ENCODE data around the gene BMERB1. TPM values are rescaled to one million over a fixed set of nuclear protein-coding genes. Genes with fewer than 3 reads are reported as not detected.

BMERB1 gene
- total and polyA plus RNA-seq, 4 experiments from 2014 or later, result 0.43 to 4.0 (median 2.6) TPM

- H3K4me1 Mint-ChIP-seq, result peaks cover 10 to 19% (median 13%) of the 10 kb centered on the region in 4 donors
- H3K27me3 ChIP-seq (ENCODE audit: insufficient read depth, low read length), result no peaks in the 10 kb centered on the region
- no peak for DNase-seq
- intact Hi-C loops (cut with micrococcal nuclease), result loop anchor here (10.0 kb wide), 1 partner anchor 70 kb away; no protein-coding TSS in a partner anchor
- ChIA-PET POLR2A (ENCODE audit: partially characterized antibody) (no interaction called here), CTCF (ENCODE audit: partially characterized antibody) (interaction anchor here (0.8 kb wide), 1 partner anchor 179 kb away, joined by 3 read pairs; no protein-coding TSS in a partner anchor)
- no peaks in the 10 kb centered on the region for H3K9me3 ChIP-seq (ENCODE audit: control insufficient read depth in 1 of 2, low read length in 2 of 2)
- no peaks in the 10 kb centered on the region for H3K36me3 ChIP-seq (ENCODE audit: insufficient read depth, low read length)
- H3K27ac ChIP-seq (ENCODE audit: low read depth, low read length), result no peak overlapping the region
- no peaks in the 10 kb centered on the region for H3K36me3 Mint-ChIP-seq
- H3K4me3 Mint-ChIP-seq, result no peak overlapping the region
- H3K27ac Mint-ChIP-seq, result peak overlapping the region in 1 of 7 donors; percentile 62
- no peak overlapping the region for H3K4me3 ChIP-seq (ENCODE audit: low read length in 2 of 2)
- H3K9me3 Mint-ChIP-seq, result no peaks in the 10 kb centered on the region
- peaks cover 15% of the 10 kb centered on the region for H3K4me1 ChIP-seq (ENCODE audit: insufficient read depth, low read length)
- no peaks in the 10 kb centered on the region for H3K27me3 Mint-ChIP-seq
Measured at GRCh38 chr16:15524966-15525365, 90.6 kb downstream of the BMERB1 start.

GRCh38 chr16:15526097-15526496 is 91.7 kb downstream of the BMERB1 start:
- no peaks in the 10 kb centered on the region for H3K27me3 ChIP-seq (ENCODE audit: insufficient read depth, low read length)
- Mint-ChIP-seq H3K4me1 (peaks cover 10 to 16% (median 13%) of the 10 kb centered on the region in 4 donors), H3K4me3 (no peak overlapping the region), H3K9me3 (no peaks in the 10 kb centered on the region), H3K36me3 (no peaks in the 10 kb centered on the region), H3K27me3 (no peaks in the 10 kb centered on the region), H3K27ac (no peak overlapping the region)
- peaks cover 15% of the 10 kb centered on the region for H3K4me1 ChIP-seq (ENCODE audit: insufficient read depth, low read length)
- no peak overlapping the region for H3K4me3 ChIP-seq (ENCODE audit: low read length in 2 of 2)
- intact Hi-C loops (cut with micrococcal nuclease), result loop anchor here (10.0 kb wide), 1 partner anchor 69 kb away; no protein-coding TSS in a partner anchor
- no peak overlapping the region for H3K27ac ChIP-seq (ENCODE audit: low read depth, low read length)
- ChIA-PET CTCF (ENCODE audit: partially characterized antibody) (no interaction called here), POLR2A (ENCODE audit: partially characterized antibody) (no interaction called here)
- H3K36me3 ChIP-seq (ENCODE audit: insufficient read depth, low read length), result no peaks in the 10 kb centered on the region
- H3K9me3 ChIP-seq (ENCODE audit: control insufficient read depth in 1 of 2, low read length in 2 of 2), result no peaks in the 10 kb centered on the region
- DNase-seq, result no peak

GRCh38 chr16:15526731-15527130 is 92.3 kb downstream of the BMERB1 start:
- Mint-ChIP-seq H3K27ac (no peak overlapping the region), H3K36me3 (no peaks in the 10 kb centered on the region), H3K27me3 (no peaks in the 10 kb centered on the region), H3K4me3 (no peak overlapping the region), H3K4me1 (peaks cover 9 to 16% (median 13%) of the 10 kb centered on the region in 4 donors), H3K9me3 (no peaks in the 10 kb centered on the region)
- Histone ChIP-seq H3K4me3 (ENCODE audit: low read length in 2 of 2) (no peak overlapping the region), H3K36me3 (ENCODE audit: insufficient read depth, low read length) (no peaks in the 10 kb centered on the region), H3K27ac (ENCODE audit: low read depth, low read length) (no peak overlapping the region), H3K27me3 (ENCODE audit: insufficient read depth, low read length) (no peaks in the 10 kb centered on the region), H3K9me3 (ENCODE audit: control insufficient read depth in 1 of 2, low read length in 2 of 2) (no peaks in the 10 kb centered on the region), H3K4me1 (ENCODE audit: insufficient read depth, low read length) (peaks cover 15% of the 10 kb centered on the region)
- POLR2A ChIA-PET (ENCODE audit: partially characterized antibody), result no interaction called here
- CTCF ChIA-PET (ENCODE audit: partially characterized antibody), result no interaction called here
- intact Hi-C loops (cut with micrococcal nuclease), result loop anchor here (10.0 kb wide), 1 partner anchor 68 kb away; no protein-coding TSS in a partner anchor
- no peak for DNase-seq

- Histone ChIP-seq H3K9me3 (ENCODE audit: control insufficient read depth in 1 of 2, low read length in 2 of 2) (no peaks in the 10 kb centered on the region), H3K27me3 (ENCODE audit: insufficient read depth, low read length) (no peaks in the 10 kb centered on the region), H3K27ac (ENCODE audit: low read depth, low read length) (no peak overlapping the region), H3K4me3 (ENCODE audit: low read length in 2 of 2) (no peak overlapping the region), H3K4me1 (ENCODE audit: insufficient read depth, low read length) (no peaks in the 10 kb centered on the region), H3K36me3 (ENCODE audit: insufficient read depth, low read length) (no peaks in the 10 kb centered on the region)
- H3K27ac Mint-ChIP-seq, result no peak overlapping the region
- POLR2A ChIA-PET (ENCODE audit: partially characterized antibody), result interaction anchor here (1.0 kb wide), 1 partner anchor 113 kb away, joined by 4 read pairs; the partner anchor contains the start of gene MARF1
- H3K36me3 Mint-ChIP-seq, result no peaks in the 10 kb centered on the region
- peaks cover 0 to 1% of the 10 kb centered on the region in 2 donors for H3K27me3 Mint-ChIP-seq
- no peak overlapping the region for H3K4me3 Mint-ChIP-seq
- H3K4me1 Mint-ChIP-seq, result no peaks in the 10 kb centered on the region
- DNase-seq, result no peak
- CTCF ChIA-PET (ENCODE audit: partially characterized antibody), result no interaction called here
- intact Hi-C loops (cut with micrococcal nuclease), result loop anchor here (10.0 kb wide), 1 partner anchor 65 kb away; no protein-coding TSS in a partner anchor
- no peaks in the 10 kb centered on the region for H3K9me3 Mint-ChIP-seq
Measured at GRCh38 chr16:15529673-15530072, 95.3 kb downstream of the BMERB1 start.

- Histone ChIP-seq H3K27me3 (ENCODE audit: insufficient read depth, low read length) (no peaks in the 10 kb centered on the region), H3K27ac (ENCODE audit: low read depth, low read length) (no peak overlapping the region), H3K9me3 (ENCODE audit: control insufficient read depth in 1 of 2, low read length in 2 of 2) (no peaks in the 10 kb centered on the region), H3K36me3 (ENCODE audit: insufficient read depth, low read length) (no peaks in the 10 kb centered on the region), H3K4me3 (ENCODE audit: low read length in 2 of 2) (no peak overlapping the region), H3K4me1 (ENCODE audit: insufficient read depth, low read length) (no peaks in the 10 kb centered on the region)
- H3K27me3 Mint-ChIP-seq, result peaks cover 0 to 1% of the 10 kb centered on the region in 2 donors
- H3K9me3 Mint-ChIP-seq, result no peaks in the 10 kb centered on the region
- H3K4me3 Mint-ChIP-seq, result no peak overlapping the region
- CTCF ChIA-PET (ENCODE audit: partially characterized antibody), result interaction anchor here (0.6 kb wide), 1 partner anchor 406 kb away, joined by 3 read pairs; no protein-coding TSS in a partner anchor
- no peaks in the 10 kb centered on the region for H3K36me3 Mint-ChIP-seq
- POLR2A ChIA-PET (ENCODE audit: partially characterized antibody), result interaction anchor here (1.0 kb wide), 1 partner anchor 113 kb away, joined by 4 read pairs; the partner anchor contains the start of gene MARF1
- H3K4me1 Mint-ChIP-seq, result no peaks in the 10 kb centered on the region
- intact Hi-C loops (cut with micrococcal nuclease), result no loop called here
- DNase-seq, result no peak
- no peak overlapping the region for H3K27ac Mint-ChIP-seq
Measured at GRCh38 chr16:15530085-15530484, 95.7 kb downstream of the BMERB1 start.

- Histone ChIP-seq H3K36me3 (ENCODE audit: insufficient read depth, low read length) (no peaks in the 10 kb centered on the region), H3K27ac (ENCODE audit: low read depth, low read length) (no peak overlapping the region), H3K4me1 (ENCODE audit: insufficient read depth, low read length) (no peaks in the 10 kb centered on the region), H3K9me3 (ENCODE audit: control insufficient read depth in 1 of 2, low read length in 2 of 2) (no peaks in the 10 kb centered on the region), H3K4me3 (ENCODE audit: low read length in 2 of 2) (no peak overlapping the region), H3K27me3 (ENCODE audit: insufficient read depth, low read length) (no peaks in the 10 kb centered on the region)
- intact Hi-C loops (cut with micrococcal nuclease), result no loop called here
- no peak for DNase-seq
- Mint-ChIP-seq H3K27ac (no peak overlapping the region), H3K4me3 (no peak overlapping the region), H3K27me3 (peaks cover 0 to 1% of the 10 kb centered on the region in 2 donors), H3K9me3 (no peaks in the 10 kb centered on the region), H3K36me3 (no peaks in the 10 kb centered on the region), H3K4me1 (no peaks in the 10 kb centered on the region)
- ChIA-PET CTCF (ENCODE audit: partially characterized antibody) (no interaction called here), POLR2A (ENCODE audit: partially characterized antibody) (no interaction called here)
Measured at GRCh38 chr16:15532825-15533224, 98.4 kb downstream of the BMERB1 start.

- peaks cover 0 to 1% of the 10 kb centered on the region in 2 donors for H3K27me3 Mint-ChIP-seq
- no peak overlapping the region for H3K27ac Mint-ChIP-seq
- no peak for DNase-seq
- Histone ChIP-seq H3K27me3 (ENCODE audit: insufficient read depth, low read length) (no peaks in the 10 kb centered on the region), H3K4me3 (ENCODE audit: low read length in 2 of 2) (no peak overlapping the region), H3K27ac (ENCODE audit: low read depth, low read length) (no peak overlapping the region), H3K9me3 (ENCODE audit: control insufficient read depth in 1 of 2, low read length in 2 of 2) (no peaks in the 10 kb centered on the region), H3K36me3 (ENCODE audit: insufficient read depth, low read length) (no peaks in the 10 kb centered on the region), H3K4me1 (ENCODE audit: insufficient read depth, low read length) (no peaks in the 10 kb centered on the region)
- no peaks in the 10 kb centered on the region for H3K36me3 Mint-ChIP-seq
- no peaks in the 10 kb centered on the region for H3K9me3 Mint-ChIP-seq
- intact Hi-C loops (cut with micrococcal nuclease), result no loop called here
- H3K4me3 Mint-ChIP-seq, result no peak overlapping the region
- no peaks in the 10 kb centered on the region for H3K4me1 Mint-ChIP-seq
- ChIA-PET CTCF (ENCODE audit: partially characterized antibody) (no interaction called here), POLR2A (ENCODE audit: partially characterized antibody) (no interaction called here)
Measured at GRCh38 chr16:15533386-15533785, 99.0 kb downstream of the BMERB1 start.

Data from CD4-positive, alpha-beta memory T cell (primary cell).